Type B pancreatic cell (in vitro differentiated cells): ENCODE results near the gene TPCN2. TPM values are rescaled to one million over a fixed set of nuclear protein-coding genes. Genes with fewer than 3 reads are reported as not detected.
"Not testable (repeated sequence)": the region's sequence is repeated elsewhere in the genome, so short reads cannot be mapped to it uniquely, and the experiment has no call there.

Source experiments
- DNase-seq: peaks from one replicate; pipeline ENCODE4 v3.0.0; 2021; ENCODE audit warnings: mixed read lengths; ENCODE audit not compliant: unreplicated experiment; ENCODE audit errors: extremely low spot score
- H3K27ac Mint-ChIP-seq: 2 replicates; pipeline ENCODE4 v1.8.0; 2021; ENCODE audit warnings: mild to moderate bottlenecking, mixed read lengths
- H3K27me3 Mint-ChIP-seq: 2 replicates; pipeline ENCODE4 v1.8.0; 2021; ENCODE audit warnings: mixed read lengths
- H3K36me3 Mint-ChIP-seq: 2 replicates; pipeline ENCODE4 v1.8.0; 2021; ENCODE audit warnings: mixed read lengths
- H3K4me1 Mint-ChIP-seq: one replicate; pipeline ENCODE4 v1.8.0; 2021; ENCODE audit warnings: mixed read lengths; ENCODE audit not compliant: unreplicated experiment
- H3K4me3 Mint-ChIP-seq: 2 replicates; pipeline ENCODE4 v1.8.0; 2021; ENCODE audit warnings: mild to moderate bottlenecking, mixed read lengths
- H3K9me3 Mint-ChIP-seq: 2 replicates; pipeline ENCODE4 v1.8.0; 2021; ENCODE audit warnings: mixed read lengths
- long read RNA-seq: library from polyadenylated mRNA; unstranded; transcript quantifications from one replicate; pipeline ENCODE4 v2.0.0, GENCODE V29; 2020
- total RNA-seq: library from RNA; stranded (reverse); gene quantifications from 2 replicates; pipeline ENCODE4 v1.2.1, GENCODE V29; 2021; ENCODE audit warnings: low replicate concordance
- TF ChIP-seq, protein P1 (sequence below): fragments of 200-600 bp; sonication (generic); conservative IDR thresholded peaks from 2 replicates; pipeline ENCODE4 v1.5.0; 2021; ENCODE audit warnings: antibody characterized with exemption, mild to moderate bottlenecking

TPCN2 gene
- 19.5 and 20.7 TPM in 2 replicates for total RNA-seq
- long read RNA-seq, partial matches to known transcripts: 4 of 10 reads
- long read RNA-seq, other reads (novel, unspliced or antisense): 6 of 10 reads

DNA sequence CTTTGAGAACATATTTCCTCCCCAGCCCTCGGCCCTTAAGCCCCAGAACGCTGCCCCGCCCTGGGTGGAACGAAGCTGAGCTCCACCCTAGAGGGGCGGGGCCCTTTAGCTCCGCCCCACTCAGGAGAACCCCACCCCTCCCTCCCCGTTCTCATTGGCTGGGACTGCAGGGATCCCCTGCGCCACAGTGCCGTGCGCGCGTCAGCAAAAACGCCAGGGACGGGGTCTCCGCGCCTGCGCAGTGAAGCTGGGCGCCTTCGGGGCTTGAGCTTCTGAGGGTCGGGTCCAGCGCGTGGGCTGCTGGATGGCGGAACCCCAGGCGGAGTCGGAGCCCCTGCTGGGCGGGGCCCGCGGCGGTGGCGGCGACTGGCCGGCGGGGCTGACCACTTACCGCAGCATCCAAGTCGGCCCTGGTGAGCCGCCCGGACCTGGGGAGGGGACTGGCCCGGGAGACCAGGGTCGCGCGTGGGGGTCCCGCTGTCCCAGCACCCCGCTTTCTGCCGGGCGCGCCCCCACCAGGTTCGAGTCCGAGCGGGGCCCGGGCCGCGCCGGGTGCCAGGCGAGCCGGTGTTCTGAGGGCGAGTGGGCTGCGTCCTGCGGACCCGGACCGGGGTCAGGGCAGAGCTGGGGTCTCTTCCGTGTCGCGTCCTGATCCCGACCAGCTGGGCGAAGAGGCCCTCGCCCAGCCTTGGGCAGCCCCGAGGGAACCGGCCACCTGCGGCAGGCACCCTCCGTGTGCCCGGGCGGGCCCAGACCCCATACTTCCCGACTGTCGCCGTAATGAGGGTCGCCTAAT, at the start of gene TPCN2:
Gene TPCN2, plus strand, starts transcription at position 239 of the 796 bp plus-strand sequence. Its CDS starts 66 bp downstream, at position 305.
- peak within 1 kb of the TSS; percentile 82 for H3K4me3 Mint-ChIP-seq
- H3K9me3 Mint-ChIP-seq: no peaks in the 10 kb centered on the region
- TF ChIP-seq, protein P1, sequence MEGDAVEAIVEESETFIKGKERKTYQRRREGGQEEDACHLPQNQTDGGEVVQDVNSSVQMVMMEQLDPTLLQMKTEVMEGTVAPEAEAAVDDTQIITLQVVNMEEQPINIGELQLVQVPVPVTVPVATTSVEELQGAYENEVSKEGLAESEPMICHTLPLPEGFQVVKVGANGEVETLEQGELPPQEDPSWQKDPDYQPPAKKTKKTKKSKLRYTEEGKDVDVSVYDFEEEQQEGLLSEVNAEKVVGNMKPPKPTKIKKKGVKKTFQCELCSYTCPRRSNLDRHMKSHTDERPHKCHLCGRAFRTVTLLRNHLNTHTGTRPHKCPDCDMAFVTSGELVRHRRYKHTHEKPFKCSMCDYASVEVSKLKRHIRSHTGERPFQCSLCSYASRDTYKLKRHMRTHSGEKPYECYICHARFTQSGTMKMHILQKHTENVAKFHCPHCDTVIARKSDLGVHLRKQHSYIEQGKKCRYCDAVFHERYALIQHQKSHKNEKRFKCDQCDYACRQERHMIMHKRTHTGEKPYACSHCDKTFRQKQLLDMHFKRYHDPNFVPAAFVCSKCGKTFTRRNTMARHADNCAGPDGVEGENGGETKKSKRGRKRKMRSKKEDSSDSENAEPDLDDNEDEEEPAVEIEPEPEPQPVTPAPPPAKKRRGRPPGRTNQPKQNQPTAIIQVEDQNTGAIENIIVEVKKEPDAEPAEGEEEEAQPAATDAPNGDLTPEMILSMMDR: peak; percentile 17
- H3K4me1 Mint-ChIP-seq: peaks cover 24% of the 10 kb centered on the region
- peak within 1 kb of the TSS; percentile 78 for H3K27ac Mint-ChIP-seq
- DNase-seq: peak; percentile 96
- H3K36me3 Mint-ChIP-seq: no peaks in the 10 kb centered on the region
- H3K27me3 Mint-ChIP-seq: peaks cover 6% of the 10 kb centered on the region

DNA sequence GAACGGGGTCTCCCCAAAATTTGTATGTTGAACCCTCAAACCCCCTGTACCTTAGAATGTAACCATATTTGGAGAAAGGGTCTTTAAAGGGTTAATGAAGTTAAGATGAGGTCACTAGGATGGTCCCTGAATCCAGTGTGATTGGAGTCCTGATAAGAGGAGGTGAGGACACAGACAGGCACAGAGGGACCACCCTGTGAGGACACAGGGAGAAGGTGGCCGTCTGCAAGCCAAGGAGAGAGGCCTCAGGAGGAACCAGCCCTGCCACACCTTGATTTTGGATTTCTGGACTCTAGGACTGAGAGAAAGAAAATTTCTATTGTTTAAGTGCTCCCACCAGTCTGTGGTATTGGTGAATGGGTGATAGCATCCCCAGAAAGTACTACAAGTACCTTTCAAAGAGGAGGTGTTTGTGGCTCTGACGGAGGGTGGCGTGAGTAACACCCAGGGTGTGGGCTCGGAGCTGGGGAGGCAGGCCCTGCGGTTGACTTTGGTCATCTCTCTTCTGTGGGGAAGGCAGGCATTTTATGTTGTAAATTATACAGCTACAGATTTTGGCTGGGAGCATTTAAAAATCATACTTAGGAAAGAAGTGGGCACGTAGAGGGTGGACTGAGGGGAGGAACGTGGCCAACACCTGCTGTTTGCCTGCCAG, 49.5 kb upstream of the TPCN2 start:
- peak overlapping the region; percentile 53 for H3K27ac Mint-ChIP-seq

DNA sequence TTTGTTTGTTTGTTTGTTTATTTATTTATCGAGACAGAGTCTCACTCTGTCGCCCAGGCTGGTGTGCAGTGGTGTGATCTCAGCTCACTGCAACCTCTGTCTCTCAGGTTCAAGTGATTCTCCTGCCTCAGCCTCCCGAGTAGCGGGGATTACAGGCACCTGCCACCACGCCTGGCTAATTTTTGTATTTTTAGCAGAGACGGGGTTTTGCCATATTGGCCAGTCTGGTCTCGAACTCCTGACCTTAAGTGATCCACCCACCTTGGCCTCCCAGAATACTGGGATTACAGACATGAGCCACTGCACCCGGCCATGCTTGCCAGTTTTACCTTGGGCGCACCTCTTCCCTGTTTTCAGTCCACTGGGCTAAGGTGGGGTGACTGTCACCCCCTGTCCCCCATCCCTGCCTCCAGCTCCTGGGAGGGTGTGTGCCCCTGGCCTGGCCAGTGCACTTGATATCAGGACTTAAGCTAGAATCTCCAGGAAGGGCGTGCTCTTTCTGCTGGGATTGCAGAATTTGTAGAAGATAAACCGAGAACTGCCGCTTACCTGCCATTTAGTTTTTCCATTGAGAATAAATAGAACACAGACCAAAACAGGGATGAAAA, 48.9 kb upstream of the TPCN2 start:
- H3K9me3 Mint-ChIP-seq, DNase-seq, H3K4me3 Mint-ChIP-seq, H3K36me3 Mint-ChIP-seq, H3K27ac Mint-ChIP-seq, H3K27me3 Mint-ChIP-seq: not testable (repeated sequence)
- peaks cover 20% of the 10 kb centered on the region for H3K4me1 Mint-ChIP-seq

More for the DNA sequence above, 49.5 kb upstream of the TPCN2 start:
- TF ChIP-seq, protein P1: no peak
- H3K36me3 Mint-ChIP-seq: no peaks in the 10 kb centered on the region
- H3K27me3 Mint-ChIP-seq: no peaks in the 10 kb centered on the region
- no peaks in the 10 kb centered on the region for H3K9me3 Mint-ChIP-seq
- DNase-seq: peak; percentile 15
- peaks cover 20% of the 10 kb centered on the region for H3K4me1 Mint-ChIP-seq
- H3K4me3 Mint-ChIP-seq: no peak overlapping the region

DNA sequence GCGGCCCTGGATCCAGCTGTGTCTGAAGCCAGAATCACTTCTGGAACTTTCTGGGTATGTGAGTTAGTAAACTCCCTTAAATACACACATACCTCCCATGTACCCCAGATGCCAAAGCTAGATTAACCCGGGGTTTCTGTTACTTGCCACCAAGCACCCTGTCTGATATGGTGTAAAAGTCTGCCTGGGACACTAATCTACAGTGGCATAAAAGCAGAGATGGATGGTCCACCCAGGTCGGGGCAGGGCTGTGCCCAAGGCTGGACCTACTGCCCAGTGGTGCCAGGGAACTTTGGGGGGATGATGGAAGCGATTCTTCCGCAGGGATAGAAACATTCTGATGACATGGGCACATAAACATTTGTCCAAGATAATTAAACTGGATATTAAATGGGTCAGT, 48.3 kb upstream of the TPCN2 start:
- DNase-seq: no peak
- peaks cover 20% of the 10 kb centered on the region for H3K4me1 Mint-ChIP-seq

DNA sequence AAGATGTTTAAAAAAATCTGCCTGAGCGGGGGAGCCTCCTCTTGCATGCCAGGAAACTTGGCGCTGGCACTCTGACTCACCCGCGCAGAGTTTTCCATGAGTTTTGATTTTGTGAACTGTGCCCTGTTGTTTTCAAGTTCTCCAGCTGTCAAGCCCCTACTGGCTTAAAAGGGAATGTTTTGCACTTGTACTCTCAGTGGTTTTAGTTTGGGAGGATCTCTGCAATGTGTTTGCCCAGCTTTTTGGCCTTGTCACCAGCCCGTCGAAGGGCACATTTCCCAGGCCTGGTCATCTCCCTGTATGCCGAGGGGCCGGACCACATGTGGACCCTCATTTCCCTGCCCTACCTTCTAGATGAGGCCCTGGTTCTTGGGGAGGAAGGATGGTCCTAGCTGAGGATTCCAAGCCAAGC, 47.9 kb upstream of the TPCN2 start:
- peaks cover 20% of the 10 kb centered on the region for H3K4me1 Mint-ChIP-seq
- H3K9me3 Mint-ChIP-seq: no peaks in the 10 kb centered on the region
- DNase-seq: no peak
- H3K27me3 Mint-ChIP-seq: no peaks in the 10 kb centered on the region
- no peak overlapping the region for H3K4me3 Mint-ChIP-seq
- TF ChIP-seq, protein P1: peak; percentile 67
- no peaks in the 10 kb centered on the region for H3K36me3 Mint-ChIP-seq
- no peak overlapping the region for H3K27ac Mint-ChIP-seq

More for the DNA sequence above, 48.3 kb upstream of the TPCN2 start:
- no peak overlapping the region for H3K27ac Mint-ChIP-seq
- no peaks in the 10 kb centered on the region for H3K36me3 Mint-ChIP-seq
- no peaks in the 10 kb centered on the region for H3K9me3 Mint-ChIP-seq
- H3K27me3 Mint-ChIP-seq: no peaks in the 10 kb centered on the region
- TF ChIP-seq, protein P1: no peak
- no peak overlapping the region for H3K4me3 Mint-ChIP-seq
